ENCODE measurements around the gene MB.
"Not testable (repeated sequence)": the region's sequence is repeated elsewhere in the genome, so short reads cannot be mapped to it uniquely, and the experiment has no call there.

The MB gene

DNA sequence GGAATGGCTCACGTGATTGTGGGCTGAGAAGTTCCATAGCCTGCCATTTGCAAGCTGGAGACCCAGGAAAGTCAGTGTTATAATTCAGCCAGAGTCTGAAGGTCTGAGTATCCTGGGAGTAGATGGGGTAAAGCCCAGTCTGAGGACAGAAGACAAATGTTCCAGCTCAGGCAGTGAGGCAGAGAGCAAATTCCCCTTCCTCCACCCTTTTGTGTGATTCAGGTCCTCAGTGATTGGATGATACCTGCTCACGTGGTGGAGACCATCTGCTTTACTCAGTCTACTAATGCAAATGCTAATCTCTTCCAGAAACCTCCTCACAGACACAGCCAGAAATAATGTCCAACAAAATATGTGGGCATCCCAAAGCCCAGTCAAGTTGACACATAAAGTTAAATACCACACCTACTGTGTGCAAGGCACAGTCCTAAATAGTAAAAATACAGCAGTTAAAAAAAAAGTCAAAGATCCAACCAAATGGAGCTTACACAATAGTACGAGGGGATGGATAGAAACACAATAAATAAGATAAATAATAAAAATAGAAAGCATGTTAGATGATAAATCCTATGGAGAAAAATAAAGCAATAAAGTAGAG is 17.9 kb upstream of the MB start:
- DNase-seq, result no peak

GRCh38 chr22:35634015-35634414 is 16.9 kb upstream of the MB start:
- DNase-seq, result peak; percentile 32

- no peak for DNase-seq
These were observed 16.4 kb upstream of the MB start for GRCh38 chr22:35633520-35633919.

GRCh38 chr22:35632935-35633334 is 15.8 kb upstream of the MB start:
- DNase-seq, result no peak

- peak; percentile 47 for DNase-seq
These were observed 14.5 kb upstream of the MB start for GRCh38 chr22:35631597-35631996.

DNA sequence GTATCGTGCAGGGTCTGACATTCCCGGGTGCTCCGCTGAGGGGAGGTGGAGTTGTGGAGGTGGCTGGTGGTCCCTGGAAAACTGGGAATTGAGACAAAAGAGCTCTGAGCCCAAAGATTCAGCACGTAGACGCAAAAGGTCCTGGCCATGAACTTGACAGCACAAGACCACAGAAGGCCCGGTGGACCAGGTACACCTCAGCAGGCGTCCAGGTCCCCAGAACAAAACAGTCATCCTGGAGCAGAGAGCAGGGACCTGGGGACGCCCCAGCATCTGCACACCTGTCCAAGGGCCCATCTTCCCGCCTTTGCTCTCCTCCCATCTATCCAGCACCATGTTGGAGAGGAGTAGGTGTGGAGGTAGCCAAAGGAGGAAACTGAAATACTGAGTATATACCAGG is 13.8 kb upstream of the MB start:
- DNase-seq, result no peak

GRCh38 chr22:35630387-35630793 is 13.3 kb upstream of the MB start:
- DNase-seq, result no peak

- DNase-seq, result peak; percentile 85
These were observed 12.5 kb upstream of the MB start for GRCh38 chr22:35629406-35630216.

DNA sequence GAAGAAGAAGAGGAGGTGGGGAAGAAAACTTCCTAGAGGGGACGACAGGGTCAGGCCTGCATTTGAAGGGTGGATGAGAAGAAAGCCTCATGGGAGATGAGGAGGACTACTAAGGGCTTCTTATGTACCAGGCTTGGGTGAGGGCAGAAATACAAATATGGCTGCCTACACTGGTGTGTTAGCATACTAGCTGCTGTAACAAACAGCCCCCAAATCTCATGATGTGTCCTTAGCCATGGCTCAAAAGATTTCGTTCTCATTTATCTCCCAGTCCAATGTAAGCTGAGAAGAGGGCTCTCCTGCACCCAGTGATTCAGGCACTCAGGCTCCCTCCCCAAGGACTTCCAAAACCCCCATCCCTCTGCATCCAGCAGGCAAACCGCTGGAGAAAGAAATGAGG is 11.6 kb upstream of the MB start:
- DNase-seq, result no peak

GRCh38 chr22:35627267-35628041 is 10.3 kb upstream of the MB start:
- no peak for DNase-seq

- no peak for DNase-seq
These were observed 8.8 kb upstream of the MB start for GRCh38 chr22:35625763-35626432.

DNA sequence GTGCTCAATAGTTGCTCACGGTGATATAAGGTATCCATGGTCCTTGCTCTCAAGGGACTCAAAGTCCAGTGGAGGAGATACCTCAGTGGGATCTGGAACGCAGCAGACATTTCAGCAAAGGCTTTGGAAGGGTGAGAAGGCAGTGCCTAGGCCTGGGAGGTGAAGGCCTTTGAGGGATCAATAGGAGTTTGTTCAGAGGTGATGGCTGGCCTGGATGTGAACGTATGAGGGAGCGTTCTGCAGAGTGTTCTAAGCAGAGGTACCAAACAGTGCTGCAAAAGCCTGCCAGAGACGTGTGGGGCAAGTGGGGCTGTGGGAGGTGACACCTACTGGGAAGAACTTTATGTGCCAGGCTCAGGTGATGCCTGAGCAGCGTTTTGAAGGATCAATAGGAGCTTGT is 7.4 kb upstream of the MB start:
- no peak for DNase-seq

- not testable (repeated sequence) for DNase-seq
These were observed 6.8 kb upstream of the MB start for GRCh38 chr22:35623885-35624284.

- DNase-seq, result no peak
These were observed 5.2 kb upstream of the MB start for GRCh38 chr22:35622191-35622913.

GRCh38 chr22:35621451-35621850 is 4.3 kb upstream of the MB start:
- no peak for DNase-seq

- DNase-seq, result no peak
These were observed 3.6 kb upstream of the MB start for GRCh38 chr22:35620624-35621251.

DNA sequence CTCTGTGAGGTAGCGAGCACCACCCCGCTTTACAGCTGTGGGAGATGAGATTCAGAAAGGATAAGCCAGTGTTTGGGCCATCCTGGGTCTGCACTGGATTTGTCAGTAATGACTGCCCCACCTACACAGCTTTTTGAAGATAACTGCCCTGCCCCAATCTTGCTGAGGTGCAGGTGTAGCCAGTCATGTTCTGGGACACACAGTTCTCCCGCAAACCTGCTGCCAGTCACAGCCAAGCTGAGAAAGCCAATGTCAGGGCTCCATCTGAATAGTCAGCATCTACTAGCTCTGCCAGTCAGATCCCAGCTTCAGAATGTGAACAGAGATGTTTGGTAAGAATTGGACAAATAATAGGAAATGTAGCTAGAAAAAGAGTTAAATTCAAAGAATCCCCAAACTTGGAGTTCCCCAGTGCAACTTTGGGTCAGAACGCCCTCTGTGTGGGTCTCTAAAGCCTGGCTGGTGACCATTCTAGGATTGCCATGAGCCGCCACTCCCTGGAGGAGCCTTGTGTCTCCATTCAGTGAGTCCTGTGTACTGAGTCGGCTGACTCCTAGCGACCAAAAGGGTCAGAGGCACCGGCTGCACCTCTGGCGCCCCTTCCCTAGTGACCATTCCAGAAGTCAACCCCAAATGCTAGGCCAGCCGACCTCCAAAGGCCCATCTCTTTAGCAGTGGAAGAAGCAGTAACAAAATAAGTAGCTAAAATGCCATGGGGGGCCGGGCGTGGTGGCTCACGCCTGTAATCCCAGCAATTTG is 2.4 kb upstream of the MB start:
- DNase-seq, result no peak

DNA sequence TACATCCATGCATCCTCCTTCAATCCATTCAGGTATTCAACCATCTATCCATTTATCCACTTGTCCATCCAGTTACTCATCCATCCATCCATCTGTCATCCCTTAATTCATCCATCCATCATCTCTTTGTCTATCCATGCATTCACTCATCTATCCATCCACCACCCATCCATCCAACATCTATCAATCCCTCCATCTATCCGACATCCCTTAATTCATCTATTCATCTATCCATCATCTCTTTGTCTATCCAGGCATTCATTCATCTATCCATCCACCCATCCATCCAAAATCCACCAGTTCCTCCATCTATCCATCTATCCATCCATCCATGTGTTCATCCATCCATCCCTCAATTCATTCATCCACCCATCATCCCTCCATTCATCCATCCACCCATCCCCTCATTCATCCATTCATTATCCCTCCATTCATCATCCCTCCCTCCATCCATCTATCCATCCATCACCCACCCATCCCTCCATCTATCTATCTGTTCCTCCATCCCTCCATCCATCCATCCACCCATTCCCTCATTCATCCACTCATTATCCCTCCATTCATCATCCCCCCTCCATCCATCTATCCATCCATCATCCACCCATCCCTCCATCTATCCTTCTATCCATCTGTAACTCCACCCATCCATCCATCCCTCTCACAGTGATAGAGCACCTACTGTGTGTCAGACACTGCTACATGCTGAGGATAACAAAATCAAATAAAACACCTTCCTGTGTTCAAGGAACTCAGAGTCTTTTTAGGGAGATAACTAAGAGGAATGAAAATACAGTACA is 1.5 kb upstream of the MB start:
- no peak for DNase-seq

DNA sequence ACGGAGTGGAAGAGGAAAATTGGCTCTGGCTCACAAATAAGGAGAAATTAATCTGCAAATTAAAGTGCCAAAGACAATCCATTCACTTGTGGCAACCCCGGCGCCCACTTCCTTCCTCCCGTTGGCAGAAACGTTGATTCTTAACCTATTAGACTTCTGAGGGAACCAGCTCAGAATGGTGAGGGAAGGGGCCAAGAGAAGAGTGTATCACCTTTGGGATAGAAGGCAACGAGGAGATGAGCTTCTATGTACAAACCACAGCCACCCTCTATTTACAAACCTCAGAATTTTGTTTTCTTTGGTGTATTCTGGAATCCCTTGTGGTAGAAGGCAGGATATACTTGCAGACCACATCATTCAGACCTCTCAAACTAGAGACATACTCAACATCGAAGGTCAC is 1.1 kb downstream of the MB start:
- no peak for DNase-seq

- DNase-seq, result no peak
These were observed 2.0 kb downstream of the MB start for GRCh38 chr22:35615156-35615555.

GRCh38 chr22:35614404-35614803 is 2.7 kb downstream of the MB start:
- DNase-seq, result no peak
